H1 (cell line): Measurements from ENCODE around the gene RAB11FIP5. TPM values are rescaled to one million over a fixed set of nuclear protein-coding genes. Genes with fewer than 3 reads are reported as not detected.

Experiments used
- ASH2L ChIP-seq: fragments of 200-600, 300-600 bp; sonication (generic); IDR thresholded peaks from one replicate; pipeline ENCODE4 v1.7.1; 2017; ENCODE audit warnings: low read length
- CBX8 ChIP-seq: fragments of 300-800, 300-1000 bp; sonication (generic); IDR thresholded peaks from 2 replicates; pipeline ENCODE4 v1.7.1; 2016; ENCODE audit warnings: low read depth, low read length, borderline replicate concordance
- CHD7 ChIP-seq: fragments of 300-600 bp; sonication (generic); IDR thresholded peaks from 2 replicates; pipeline ENCODE4 v1.7.1; 2012; ENCODE audit warnings: low read length, moderate library complexity, mild to moderate bottlenecking, inconsistent platforms; ENCODE audit not compliant: insufficient replicate concordance
- GTF2F1 ChIP-seq: IDR thresholded peaks from 2 replicates; pipeline ENCODE4 v1.6.1; 2012; ENCODE audit warnings: low read depth, low read length, improper control_type of control experiment, borderline replicate concordance
- HDAC6 ChIP-seq: IDR thresholded peaks from one replicate; pipeline ENCODE4 v1.7.1; 2012; ENCODE audit warnings: low read depth, mild to moderate bottlenecking, inconsistent platforms, low read length, moderate library complexity
- NANOG ChIP-seq: IDR thresholded peaks from 2 replicates; pipeline ENCODE4 v1.6.1; 2011; ENCODE audit warnings: low read length, low read depth, mild to moderate bottlenecking, inconsistent platforms; ENCODE audit not compliant: insufficient read depth, poor library complexity, severe bottlenecking
- RAD21 ChIP-seq, 2 experiments: IDR thresholded peaks in 1 of 2; conservative IDR thresholded peaks in 1 of 2; 2 replicates each; pipeline ENCODE4 v1.6.1; 2011; ENCODE audit warnings: low read depth in 2 of 2, low read length in 2 of 2, improper control_type of control experiment in 1 of 2, inconsistent platforms in 1 of 2, mild to moderate bottlenecking in 1 of 2, moderate library complexity in 1 of 2
- SIRT6 ChIP-seq: IDR thresholded peaks from one replicate; pipeline ENCODE4 v1.7.1; 2012; ENCODE audit warnings: low read length, inconsistent platforms
- TAF1 ChIP-seq: IDR thresholded peaks from 2 replicates; pipeline ENCODE4 v1.6.1; 2011; ENCODE audit warnings: mild to moderate bottlenecking, low read depth, low read length
- TBP ChIP-seq: IDR thresholded peaks from 2 replicates; pipeline ENCODE4 v1.6.1; 2011; ENCODE audit warnings: low read depth, low read length, improper control_type of control experiment
- polyA plus RNA-seq, 7 experiments: library from polyadenylated mRNA; depleted of rRNA in 3 of 7; stranded (reverse) in 5 of 7; unstranded in 2 of 7; fragments of >200 nt in 5 of 7; fragments of 200-250 nt in 2 of 7; gene quantifications; 1 replicate in 5 of 7; 2 replicates in 1 of 7; 4 replicates in 1 of 7; pipeline versions ENCODE4 v1.2.1 to v1.2.3, GENCODE V29; 2011 to 2013; ENCODE audit warnings: missing spikeins in 2 of 7, mixed read lengths in 2 of 7
- total RNA-seq: library from RNA; stranded (reverse); fragmentation: NEBNext Ultra II Directional; extraction: Animal tissue kit (Norgen Biotek cat#: 25700); gene quantifications from 2 replicates; pipeline ENCODE4 v1.2.1, GENCODE V29; 2021

RAB11FIP5 gene
- total and polyA plus RNA-seq, 2 of the 8 experiments (the other 6 are each of a cell fraction or from before 2014, with no cell fraction given) = 6.3 to 17.0 TPM

GRCh38 chr2:73080321-73081131, 32.2 kb downstream of the RAB11FIP5 start (continued):
- TF ChIP-seq CHD7 (no peak), HDAC6 (no peak), TAF1 (no peak), RAD21 (IDR thresholded peaks at IDR 0.05 in 1 of 2, conservative IDR thresholded peaks at IDR 0.05 in 1 of 2; ENCODE audit: low read depth in 2 of 2, low read length in 2 of 2) (no peak), CBX8 (no peak), NANOG (no peak), SIRT6 (no peak), TBP (no peak), GTF2F1 (no peak), ASH2L (no peak)
